Activated CD4-positive, alpha-beta T cell treated with anti-CD3 and anti-CD28 coated beads, Interleukin-2, amount 50 U/mL, for 16 hours (primary cell): Measurements from ENCODE around the gene PEX11G.
"Not testable (repeated sequence)": the region's sequence is repeated elsewhere in the genome, so short reads cannot be mapped to it uniquely, and the experiment has no call there.

Experiments used
- DNase-seq: peaks from one replicate; pipeline ENCODE4 v3.0.0-alpha.2; 2020

The PEX11G gene

DNA sequence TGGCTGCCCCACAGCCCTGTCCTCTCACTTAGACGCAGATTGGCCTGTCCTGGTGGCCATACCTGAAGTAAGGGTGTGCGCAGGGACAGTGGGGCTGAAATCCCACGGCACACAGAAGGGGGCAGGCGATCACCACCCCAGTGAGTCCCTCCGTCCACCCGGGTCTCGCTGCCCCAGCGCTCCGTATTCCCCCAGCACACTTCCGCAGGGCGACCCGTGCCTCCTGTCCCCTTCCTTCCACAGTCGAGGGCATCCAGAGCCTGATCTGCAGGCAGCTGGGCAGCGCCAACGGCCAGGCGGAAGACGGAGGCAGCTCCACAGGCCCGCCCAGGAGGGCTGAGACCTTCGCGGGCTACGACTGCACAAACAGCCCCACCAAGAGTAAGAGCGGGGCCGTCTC lies 25.3 kb downstream of the PEX11G start:
- no peak for DNase-seq

DNA sequence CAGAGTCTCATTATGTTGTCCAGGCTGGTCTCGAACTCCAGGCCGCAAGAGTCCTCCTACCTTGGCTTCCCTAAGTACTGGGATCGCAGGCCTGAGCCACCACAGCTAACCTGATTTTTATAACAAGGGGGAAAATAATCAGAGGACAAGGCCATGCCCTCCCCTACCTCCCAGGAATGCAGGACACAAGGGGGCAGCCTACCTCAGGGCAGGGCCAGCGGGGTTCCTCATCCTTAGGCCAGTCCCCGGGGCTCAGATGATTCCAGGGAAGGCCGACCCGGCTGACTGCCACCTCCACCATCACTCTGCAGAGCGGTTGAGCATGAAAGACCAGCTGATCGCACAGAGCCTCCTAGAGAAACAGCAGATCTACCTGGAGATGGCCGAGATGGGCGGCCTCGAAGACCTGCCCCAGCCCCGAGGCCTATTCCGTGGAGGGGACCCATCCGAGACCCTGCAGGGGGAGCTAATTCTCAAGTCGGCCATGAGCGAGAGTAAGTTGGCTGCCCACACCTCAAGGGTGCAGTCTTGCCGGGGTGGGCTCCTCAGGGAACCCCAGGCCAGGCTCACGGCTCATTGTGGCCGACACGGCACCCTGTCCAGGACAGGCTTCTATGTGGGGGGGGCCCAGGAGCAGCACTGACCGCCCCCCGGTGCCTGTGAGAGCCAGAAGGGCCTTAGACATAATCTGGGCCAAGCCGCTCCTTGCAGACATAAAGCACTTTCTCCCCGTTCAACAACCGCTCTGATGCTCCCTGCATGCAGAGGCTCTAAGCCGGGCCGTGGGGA lies 26.8 kb downstream of the PEX11G start:
- no peak for DNase-seq

DNA sequence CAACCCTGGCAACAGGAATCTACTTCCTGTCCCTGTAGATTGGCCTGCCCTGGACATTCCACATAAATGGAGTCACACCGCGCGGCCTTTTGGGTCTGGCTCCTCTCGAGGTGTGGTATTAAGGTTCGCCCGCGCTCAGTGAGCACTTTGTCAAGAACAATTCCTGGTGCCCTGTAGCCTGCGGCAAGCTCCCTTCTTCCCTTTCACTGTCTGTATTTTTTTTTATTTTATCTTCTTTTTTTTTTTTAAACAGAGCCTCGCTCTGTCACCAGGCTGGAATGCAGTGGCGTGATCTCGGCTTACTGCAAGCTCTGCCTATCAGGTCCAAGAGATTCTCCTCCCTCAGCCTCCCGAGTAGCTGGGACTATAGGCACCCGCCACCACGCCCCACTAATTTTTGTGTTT lies 28.3 kb downstream of the PEX11G start:
- DNase-seq: no peak

DNA sequence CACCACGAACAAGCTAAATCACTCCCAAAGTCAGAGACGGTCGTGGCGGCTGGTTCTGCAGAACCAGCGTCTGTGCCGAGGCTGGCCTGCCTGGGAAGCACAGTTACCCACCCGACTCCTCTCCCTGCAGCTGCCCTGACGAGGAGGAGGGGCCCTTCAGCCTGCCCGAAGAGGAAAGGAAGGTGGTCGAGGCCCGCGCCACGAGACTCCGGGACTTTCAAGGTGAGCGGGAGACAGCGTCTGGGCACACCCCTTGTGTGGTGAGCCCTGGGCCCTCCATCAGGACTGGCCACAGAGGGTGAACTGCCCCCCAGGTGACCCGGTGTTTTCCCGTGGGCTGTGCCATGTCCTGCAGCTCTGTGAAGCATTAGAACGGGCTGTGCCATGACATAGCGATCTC lies 29.1 kb downstream of the PEX11G start:
- no peak for DNase-seq

DNA sequence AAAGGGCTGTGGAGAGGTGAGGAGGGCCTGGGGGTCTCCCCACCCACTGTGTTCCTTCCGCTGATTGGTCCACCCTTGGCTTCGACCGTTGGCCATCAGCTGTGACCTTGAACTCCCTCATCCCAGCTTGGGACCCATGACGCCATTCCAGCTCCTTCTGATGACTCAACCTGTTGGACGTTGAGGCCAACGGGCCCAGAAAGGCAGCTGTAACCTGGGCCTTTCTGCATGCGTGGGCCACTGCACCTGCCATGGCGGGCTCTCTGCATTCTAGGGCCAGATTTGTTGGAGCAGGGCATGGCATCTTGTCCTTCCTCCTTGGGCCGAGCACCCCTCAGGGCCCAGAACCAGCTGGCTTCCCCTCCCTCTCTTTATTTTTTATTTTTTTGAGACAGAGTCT lies 30.2 kb downstream of the PEX11G start:
- no peak for DNase-seq

DNA sequence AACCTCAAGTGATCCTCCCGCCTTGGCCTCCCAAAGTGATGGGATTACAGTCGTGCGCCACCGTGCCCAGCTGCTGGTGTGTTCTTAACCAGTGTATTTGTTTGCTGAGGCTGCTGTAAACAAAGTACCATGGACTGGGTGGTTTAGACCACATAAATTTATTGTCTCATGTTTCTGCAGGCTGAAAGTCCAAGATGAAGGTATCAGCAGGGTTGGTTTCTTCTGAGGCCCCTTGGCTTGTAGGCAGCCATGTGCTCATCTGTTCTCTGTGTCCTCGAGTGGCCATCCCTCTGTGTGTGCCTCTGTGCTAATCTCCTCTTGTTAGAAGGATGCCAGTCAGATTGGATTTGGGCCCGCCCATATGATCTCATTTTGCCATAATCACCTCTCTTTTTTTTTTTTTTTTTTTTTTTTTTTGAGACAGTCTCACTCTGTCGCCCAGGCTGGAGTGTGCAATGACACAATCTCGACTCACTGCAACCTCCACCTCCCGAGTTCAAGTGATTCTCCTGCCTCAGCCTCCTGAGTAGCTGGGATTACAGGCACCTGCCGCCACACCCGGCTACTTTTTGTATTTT lies 31.8 kb downstream of the PEX11G start:
- no peak for DNase-seq

DNA sequence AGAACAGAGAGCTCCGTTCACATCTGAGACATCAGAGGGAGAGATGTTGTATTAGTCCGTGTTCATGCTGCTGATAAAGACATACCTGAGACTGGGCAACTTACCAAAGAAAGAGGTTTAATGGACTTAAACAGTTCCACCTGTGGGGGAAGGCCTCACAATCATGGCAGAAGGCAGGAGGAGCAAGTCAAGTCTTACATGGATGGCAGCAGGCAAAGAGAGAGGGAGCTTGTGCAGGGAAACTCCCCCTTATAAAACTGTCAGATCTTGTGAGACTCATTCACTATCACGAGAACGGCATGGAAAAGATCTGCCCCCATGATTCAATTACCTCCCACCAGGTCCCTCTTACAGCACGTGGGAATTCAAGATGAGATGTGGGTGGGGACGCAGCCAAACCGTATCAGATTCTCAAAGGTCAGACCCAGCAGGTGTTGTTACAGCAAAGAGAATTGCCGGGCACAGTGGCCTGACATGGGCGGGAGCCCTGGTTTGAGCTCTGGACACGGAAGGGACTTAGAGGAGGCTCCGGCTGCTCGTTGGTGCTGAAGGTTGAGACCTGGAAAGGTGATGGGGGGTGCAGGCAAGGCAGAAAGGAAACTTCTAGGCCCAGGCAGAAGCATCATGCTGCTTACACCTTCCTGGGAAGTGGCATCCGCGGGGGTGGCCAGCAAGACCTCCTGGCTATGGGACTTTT lies 33.1 kb downstream of the PEX11G start:
- no peak for DNase-seq

DNA sequence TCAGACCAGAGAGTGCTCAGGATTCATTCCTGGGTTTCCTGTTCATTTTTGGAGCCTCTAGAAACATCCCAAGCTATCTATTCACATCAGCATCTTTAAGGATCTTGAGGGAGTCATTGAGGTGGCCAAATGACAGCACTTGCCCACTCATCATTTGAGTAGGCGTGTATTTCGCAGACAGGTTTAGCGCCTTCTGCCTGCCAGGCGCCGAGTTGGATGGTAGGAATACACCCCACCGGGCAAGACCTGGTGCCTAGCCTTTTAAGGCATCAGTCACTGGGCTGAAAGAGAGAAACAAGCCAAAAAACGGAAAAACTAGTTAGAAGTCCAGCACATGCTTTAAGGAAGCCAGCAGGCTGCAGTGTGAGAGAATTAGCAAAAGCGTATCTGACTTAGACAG lies 33.8 kb downstream of the PEX11G start:
- DNase-seq: no peak

DNA sequence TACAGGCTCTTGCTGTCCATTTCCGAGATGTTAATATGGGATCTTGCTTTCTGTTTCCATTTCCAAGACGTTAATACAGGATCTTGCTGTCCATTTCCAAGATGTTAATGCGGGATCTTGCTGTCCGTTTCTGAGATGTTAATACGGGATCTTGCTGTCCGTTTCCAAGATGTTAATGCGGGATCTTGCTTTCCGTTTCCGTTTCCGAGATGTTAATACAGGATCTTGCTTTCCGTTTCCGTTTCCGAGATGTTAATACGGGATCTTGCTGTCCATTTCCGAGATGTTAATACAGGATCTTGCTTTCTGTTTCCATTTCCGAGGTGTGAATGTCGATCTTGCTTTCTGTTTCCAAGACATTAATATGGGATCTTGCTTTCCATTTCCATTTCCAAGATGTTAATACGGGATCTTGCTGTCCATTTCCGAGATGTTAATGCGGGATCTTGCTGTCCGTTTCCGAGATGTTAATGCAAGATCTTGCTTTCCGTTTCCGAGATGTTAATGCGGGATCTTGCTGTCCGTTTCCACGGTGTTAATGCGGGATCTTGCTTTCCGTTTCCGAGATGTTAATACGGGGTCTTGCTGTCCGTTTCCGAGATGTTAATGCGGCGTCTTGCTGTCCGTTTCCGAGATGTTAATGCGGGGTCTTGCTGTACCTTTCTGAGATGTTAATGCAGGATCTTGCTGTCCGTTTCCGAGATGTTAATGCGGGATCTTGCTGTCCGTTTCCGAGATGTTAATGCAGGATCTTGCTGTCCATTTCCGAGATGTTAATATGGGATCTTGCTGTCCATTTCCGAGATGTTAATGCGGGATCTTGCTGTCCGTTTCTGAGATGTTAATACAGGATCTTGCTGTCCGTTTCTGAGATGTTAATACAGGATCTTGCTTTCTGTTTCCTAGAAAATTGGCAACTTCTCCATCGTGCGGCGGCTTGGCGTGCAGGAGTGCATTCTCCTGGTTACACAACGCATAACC lies 38.3 kb downstream of the PEX11G start:
- no peak for DNase-seq

DNA sequence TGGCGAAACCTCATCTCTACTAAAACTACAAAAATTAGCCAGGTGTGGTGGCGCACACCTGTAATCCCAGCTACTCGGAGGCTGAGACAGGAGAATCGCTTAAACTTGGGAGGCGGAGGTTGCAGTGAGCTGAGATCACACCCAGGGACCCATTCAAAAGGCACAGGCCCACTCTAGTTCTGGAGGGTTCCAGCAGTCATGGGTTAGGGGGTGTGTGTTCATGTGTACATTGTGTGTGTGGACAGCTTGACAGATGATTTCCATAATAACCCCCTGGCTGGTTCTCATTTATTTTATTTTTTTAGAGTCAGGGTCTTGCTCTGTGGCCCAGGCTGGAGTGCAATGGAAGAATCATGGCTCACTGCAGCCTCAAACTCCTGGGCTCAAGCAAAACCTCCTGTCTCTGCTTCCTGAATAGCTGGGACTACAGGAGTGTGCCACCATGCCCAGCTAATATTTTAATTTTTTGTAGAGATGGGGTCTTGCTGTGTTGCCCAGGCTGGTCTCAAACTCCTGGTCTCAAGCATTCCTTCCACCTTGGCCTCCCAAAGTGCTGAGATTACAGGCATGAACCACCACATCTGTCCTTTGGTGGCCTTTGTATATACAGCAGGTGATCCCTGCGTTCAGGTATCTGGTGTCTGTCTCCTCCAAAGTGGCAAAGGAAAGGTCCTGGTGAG lies 39.3 kb downstream of the PEX11G start:
- not testable (repeated sequence) for DNase-seq

DNA sequence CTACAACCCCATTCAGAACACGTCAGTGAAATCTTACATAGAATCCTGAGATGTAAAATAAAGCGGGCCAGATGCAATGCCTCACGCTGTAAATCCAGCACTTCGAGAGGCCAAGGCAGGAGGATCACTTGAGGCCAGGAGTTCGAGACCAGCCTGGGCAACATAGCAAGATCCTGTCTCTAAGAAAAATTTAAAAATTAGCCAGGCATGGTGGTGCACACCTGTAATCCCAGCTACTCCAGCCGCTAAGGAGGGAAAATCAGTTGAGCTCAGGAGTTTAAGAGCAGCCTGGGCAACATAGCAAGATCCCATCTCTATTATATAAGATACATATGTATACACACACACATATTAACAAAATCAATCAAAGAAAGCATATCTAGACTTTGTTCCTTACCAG lies 41.2 kb downstream of the PEX11G start:
- no peak for DNase-seq

DNA sequence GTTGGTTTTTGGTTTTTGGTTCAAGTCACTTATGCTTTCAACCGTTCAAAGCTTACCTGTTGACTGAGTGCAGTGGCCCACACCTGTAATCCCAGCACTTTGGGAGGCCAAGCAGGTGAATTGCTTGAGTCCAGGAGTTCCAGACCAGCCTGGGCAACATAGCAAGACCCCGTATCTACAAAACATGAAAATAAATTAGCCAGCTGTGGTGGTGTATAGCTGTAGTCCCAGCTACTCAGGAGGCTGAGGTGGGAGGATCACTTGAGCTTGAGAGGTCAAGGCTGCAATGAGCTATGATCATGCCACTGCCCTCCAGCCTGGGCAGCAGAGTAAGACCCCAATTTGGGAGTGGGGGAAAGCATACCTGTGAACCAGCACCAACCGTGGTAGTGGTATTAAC lies 43.7 kb downstream of the PEX11G start:
- no peak for DNase-seq

DNA sequence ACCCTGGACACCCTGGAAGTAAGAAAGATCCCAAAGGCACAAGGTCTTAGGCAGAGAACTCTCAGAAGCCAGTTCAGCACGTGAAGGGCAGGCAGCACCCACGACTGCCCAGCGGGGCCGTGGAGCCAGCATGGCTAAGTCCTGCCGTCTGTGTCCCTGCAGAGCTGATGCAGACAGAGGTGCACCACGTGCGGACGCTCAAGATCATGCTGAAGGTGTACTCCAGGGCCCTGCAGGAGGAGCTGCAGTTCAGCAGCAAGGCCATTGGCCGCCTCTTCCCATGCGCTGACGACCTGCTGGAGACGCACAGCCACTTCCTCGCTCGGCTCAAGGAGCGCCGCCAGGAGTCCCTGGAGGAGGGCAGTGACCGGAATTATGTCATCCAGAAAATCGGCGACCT lies 44.8 kb downstream of the PEX11G start:
- no peak for DNase-seq

DNA sequence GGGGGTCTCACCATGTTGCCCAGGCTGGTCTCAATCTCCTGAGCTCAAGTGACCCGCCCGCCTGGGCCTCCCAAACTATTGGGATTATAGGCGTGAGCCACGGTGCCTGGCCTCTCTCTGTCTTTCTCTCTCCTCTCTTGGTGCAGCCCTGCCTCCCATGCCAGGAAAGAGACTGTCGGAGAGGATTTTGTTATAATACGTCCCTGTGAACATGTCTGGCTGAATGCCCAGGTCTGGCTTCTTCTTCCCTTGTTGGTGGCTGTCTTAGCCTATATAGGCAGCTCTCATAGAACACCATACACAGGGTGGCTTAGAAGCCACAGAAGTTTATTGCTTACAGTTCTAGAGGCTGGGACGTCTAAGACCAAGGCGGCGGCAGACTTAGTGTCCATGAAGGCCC lies 46.4 kb downstream of the PEX11G start:
- DNase-seq: no peak

DNA sequence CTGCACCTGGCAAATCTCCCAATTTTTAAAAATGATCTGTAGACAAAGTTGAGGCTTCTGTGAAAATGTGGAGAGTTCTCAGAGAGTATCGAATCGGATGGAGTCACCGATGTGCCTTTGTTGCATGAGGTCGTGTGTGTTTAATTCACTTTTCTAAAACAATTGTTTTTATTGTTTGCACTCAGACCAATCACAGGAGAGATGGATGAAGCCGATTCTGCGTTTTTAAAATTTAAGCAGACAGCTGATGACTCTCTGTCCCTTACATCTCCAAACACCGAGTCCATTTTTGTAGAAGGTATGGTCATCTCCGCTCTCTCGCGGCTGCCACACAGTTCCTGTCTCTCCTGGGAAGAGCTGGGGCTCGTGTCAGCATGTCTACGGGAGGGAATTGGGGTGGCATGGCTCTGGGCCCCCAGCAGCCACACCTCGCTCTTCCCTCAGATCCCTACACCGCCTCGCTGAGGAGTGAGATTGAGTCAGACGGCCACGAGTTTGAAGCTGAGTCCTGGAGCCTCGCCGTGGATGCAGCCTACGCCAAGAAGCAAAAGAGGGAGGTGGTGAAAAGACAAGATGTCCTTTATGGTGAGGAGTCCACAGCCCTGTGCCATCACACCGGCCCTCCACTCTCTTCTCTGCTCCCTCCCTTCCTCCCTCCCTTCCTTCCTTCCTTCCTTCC lies 47.2 kb downstream of the PEX11G start:
- DNase-seq: no peak

DNA sequence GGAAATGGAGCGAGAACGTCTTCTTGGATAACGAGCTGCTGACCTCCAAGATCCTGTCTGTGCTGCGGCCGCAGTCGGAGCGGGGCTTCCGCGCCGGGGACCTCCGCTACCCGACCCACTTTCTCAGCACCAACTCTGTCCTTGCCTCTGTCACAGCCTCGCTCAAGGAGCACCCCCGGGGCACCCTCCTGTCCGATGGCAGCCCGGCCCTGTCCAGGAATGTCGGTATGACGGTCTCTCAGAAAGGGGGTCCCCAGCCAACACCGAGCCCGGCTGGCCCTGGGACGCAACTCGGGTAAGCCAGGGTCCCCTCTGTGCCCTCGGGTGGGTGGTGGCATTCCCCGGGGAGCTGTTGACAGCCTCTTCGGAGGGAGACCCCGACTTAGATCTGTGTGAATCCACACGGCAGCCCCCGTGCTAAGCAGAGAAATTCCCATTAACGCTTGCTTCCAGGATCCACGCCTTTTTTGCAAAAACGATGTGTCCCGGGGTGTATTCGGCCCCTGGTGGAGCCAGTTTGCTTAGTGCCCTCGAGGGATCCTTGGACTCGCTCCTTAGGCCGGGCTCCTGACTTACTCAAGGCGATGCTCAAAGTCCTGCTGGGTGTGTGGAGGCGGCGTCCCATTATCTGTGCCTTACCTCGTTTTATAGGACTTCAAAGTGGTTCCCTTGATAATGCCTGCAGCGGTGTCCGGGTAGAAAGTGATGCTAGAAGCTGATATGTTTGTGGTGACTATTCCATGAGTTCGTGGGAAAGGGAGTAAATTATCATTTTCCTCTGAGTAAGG lies 48.5 kb downstream of the PEX11G start:
- no peak for DNase-seq

DNA sequence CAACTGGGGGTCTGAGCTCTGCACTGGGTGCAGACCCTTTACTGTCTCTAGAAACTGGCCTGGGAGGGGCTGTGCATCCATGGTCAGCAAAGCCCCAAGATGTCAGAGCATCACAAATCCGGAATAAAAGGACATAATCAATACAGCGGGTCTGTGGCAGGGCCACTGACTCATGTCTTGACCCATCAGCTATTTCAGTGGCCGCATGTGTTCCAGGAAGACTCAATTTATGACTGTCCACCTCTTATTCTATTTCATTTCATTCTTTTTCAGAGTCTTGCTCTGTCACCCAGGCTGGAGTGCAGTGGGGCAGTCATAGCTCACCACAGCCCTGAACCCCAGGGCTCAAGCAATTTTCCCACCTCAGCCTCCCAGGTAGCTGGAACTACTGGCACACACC lies 53.2 kb downstream of the PEX11G start:
- DNase-seq: no peak

DNA sequence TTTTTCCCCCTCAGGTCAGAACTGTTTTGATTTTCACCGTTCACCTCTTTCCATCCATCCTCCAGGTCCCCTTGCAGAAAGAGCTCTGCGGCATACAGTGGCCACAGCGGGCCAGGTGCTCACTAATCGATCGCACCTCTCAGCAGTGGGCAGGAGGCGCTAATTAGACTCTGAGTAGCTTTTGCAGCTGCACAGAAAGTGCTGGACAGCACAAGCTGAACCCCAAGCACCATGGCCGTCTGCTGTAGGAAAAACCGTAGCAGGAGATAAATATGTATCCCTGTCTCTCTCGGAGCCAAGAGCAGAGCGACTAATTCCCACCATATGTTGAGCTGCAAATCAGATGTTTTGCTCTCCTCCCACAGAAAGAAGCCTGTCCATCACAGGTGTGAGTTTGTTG lies 54.4 kb downstream of the PEX11G start:
- DNase-seq: no peak

DNA sequence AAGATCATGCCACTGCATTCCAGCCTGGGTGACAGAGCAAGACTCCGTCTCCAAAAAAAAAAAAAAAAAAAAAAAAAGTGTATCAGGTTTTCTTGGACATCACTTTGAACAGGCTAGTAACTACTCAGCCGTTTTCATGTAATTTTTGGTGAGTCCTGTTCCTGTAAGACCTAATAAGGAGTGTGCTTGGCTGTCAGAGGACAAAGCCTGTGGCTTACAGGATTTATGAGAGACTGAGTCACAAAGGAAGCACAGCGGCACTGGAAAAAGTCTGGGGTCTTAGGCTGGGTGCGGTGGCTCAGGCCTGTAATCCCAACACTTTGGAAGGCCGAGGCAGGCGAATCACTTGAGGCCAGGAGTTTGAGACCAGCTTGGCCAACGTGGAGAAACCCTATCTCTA lies 55.4 kb downstream of the PEX11G start:
- not testable (repeated sequence) for DNase-seq

DNA sequence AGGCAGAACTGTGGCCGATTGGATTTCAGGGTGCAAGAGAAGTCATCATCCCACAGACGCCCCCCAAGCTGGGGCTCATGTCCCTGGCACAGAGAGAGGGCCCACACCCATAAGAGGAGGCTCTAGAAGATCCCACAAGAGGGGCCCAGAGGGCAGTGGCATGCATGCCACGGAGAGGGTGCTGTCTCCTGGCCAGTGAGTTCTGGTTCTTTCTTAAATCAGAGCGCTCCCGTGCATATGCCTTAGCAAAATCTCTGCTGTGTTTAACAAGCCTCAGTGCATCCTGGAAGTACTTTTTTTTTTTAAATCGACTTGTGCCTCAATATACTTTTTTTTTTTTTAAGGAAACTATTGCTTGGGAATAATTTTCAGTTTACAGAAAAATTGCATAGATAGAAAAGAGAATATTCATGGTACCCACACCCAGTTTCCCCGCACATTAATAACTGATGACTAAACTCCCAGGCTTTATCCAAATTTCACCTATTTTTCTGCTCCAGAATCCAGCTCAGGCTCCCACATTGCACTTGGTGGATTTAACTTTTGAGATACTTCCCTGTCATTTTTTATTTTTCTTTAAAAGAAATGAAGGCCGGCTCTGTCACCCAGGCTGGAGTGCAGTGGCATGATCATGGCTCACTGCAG lies 59.1 kb downstream of the PEX11G start:
- no peak for DNase-seq
